Psoas muscle (tissue), 8 donors: ENCODE measurements around the gene EHD2. TPM values are rescaled to one million over a fixed set of nuclear protein-coding genes. Genes with fewer than 3 reads are reported as not detected.
"Not testable (repeated sequence)": the region's sequence is repeated elsewhere in the genome, so short reads cannot be mapped to it uniquely, and the experiment has no call there.

Experiments used
- ATAC-seq, 4 donors: fragments of 200-7000 bp; cut with Tn5 transposase; one replicate each; pipeline ENCODE4 v1.9.1; 2020; ENCODE audit warnings: moderate library complexity in 3 of 4, mild to moderate bottlenecking in 2 of 4
- DNase-seq, 2 donors: peaks; one replicate each; pipeline ENCODE4 v3.0.0-alpha.2; 2020
- H3K27ac ChIP-seq: fragments of 200-600 bp; one replicate; pipeline ENCODE4 v1.8.0; 2022
- H3K27me3 ChIP-seq, 3 donors: fragments of 200-600 bp in 1 of 3; one replicate each; pipeline versions ENCODE4 v1.6.1 to v1.8.0; 2013 to 2022; ENCODE audit warnings: low read length in 2 of 3, mild to moderate bottlenecking in 2 of 3, moderate library complexity in 1 of 3; ENCODE audit not compliant: insufficient read depth in 3 of 3
- H3K36me3 ChIP-seq, 2 donors: fragments of 200-600 bp in 1 of 2; one replicate each; pipeline versions ENCODE4 v1.6.1 to v1.8.0; 2013 to 2022; ENCODE audit warnings: low read depth in 1 of 2, mild to moderate bottlenecking in 1 of 2, moderate library complexity in 1 of 2; ENCODE audit not compliant: insufficient read depth in 1 of 2
- H3K4me1 ChIP-seq: fragments of 200-600 bp; one replicate; pipeline ENCODE4 v1.8.0; 2022
- H3K4me3 ChIP-seq: fragments of 200-600 bp; one replicate; pipeline ENCODE4 v1.8.0; 2022; ENCODE audit warnings: mild to moderate bottlenecking
- H3K9me3 ChIP-seq: fragments of 200-600 bp; one replicate; pipeline ENCODE4 v1.8.0; 2022
- WGBS, 3 donors: extraction: QIAGEN DNeasy Blood & Tissue Kit; methylation state at CpG; one replicate each; pipeline versions ENCODE4 v1.1.6 to v1.1.7; 2013; 5-methylcytosine and 5-hydroxymethylcytosine counted together
- intact Hi-C, 2 donors: fragments of 100-400 bp; cut with DNase I; formaldehyde crosslinking; loops; one replicate each; pipeline versions ENCODE4 v1.11.0 to v1.14.2; 2022
- polyA plus RNA-seq, 3 donors: library from polyadenylated mRNA; stranded (reverse); fragments of 200-250 nt; gene quantifications; one replicate each; pipeline ENCODE4 v1.2.3, GENCODE V29; 2013
- total RNA-seq, 4 donors: library from RNA; stranded (reverse); fragmentation: NEBNext Ultra II Directional in 2 of 4; extraction: Animal tissue kit (Norgen Biotek cat#: 25700) in 2 of 4; gene quantifications; one replicate each; pipeline versions ENCODE4 v1.2.1 to v1.2.4, GENCODE V29; 2021 to 2023
- TF ChIP-seq, protein P1 (sequence below): fragments of 200-600 bp; IDR thresholded peaks from one replicate; pipeline ENCODE4 v1.8.0; 2022; ENCODE audit warnings: antibody characterized with exemption
- donor health status: healthy with polysubstance abuse.
- donor health status: DM: no; HTN: no; CAD: no; lungs with moderate emphysema.
- donor health status: Bipolar disorder and iron deficiency.
- donor health status: healthy.
- donor health status: DM: yes; HTN: yes; CAD: no.
- donor health status: DM: no; HTN: no; CAD: no.
- donor health status: DM: no; HTN: no; CAD: no.
- donor health status: DM: yes; HTN: yes; CAD: no.

Gene EHD2
- total and polyA plus RNA-seq, 7 donors, result 14.7 to 46.3 (median 27.8) TPM

DNA sequence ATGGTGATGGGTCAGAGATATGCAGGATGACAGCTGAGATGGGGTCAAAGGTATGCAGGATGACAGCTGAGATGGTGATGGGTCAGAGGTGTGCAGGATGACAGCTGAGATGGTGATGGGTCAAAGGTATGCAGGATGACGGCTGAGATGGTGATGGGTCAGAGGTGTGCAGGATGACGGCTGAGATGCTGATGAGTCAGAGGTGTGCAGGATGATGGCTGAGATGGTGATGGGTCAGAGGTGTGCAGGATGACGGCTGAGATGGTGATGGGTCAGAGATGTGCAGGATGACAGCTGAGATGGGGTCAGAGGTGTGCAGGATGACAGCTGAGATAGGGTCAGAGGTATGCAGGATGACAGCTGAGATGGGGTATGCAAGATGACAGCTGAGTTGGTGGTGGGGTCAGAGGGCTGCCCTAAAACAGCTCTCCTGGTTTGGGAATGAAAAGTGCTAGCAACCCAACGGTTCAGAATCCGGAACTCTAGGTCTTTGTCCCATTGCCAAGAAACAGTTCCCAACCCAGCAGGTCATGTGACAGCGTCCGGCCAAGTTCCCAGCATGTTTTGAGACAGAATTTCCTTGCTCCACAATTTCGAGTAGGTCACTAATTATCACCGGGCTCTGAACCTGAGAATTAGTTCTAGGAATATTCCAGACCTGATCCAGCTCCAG is 68.5 kb downstream of the EHD2 start:
- H3K36me3 ChIP-seq, result peaks cover 3 to 58% of the 10 kb centered on the region in 2 donors
- peak overlapping the region; percentile 93 for H3K4me3 ChIP-seq
- intact Hi-C loops, result no loop called here
- DNase-seq (peak in 1 of 2 donors; percentile 40), ATAC-seq (no peak)
- H3K9me3 ChIP-seq, result no peaks in the 10 kb centered on the region
- no peaks in the 10 kb centered on the region for H3K27me3 ChIP-seq
- WGBS, 3 donors, result 10 to 31% (median 15%) methylated on average over 9 of the region's 9 CpGs
- TF ChIP-seq, protein P1, sequence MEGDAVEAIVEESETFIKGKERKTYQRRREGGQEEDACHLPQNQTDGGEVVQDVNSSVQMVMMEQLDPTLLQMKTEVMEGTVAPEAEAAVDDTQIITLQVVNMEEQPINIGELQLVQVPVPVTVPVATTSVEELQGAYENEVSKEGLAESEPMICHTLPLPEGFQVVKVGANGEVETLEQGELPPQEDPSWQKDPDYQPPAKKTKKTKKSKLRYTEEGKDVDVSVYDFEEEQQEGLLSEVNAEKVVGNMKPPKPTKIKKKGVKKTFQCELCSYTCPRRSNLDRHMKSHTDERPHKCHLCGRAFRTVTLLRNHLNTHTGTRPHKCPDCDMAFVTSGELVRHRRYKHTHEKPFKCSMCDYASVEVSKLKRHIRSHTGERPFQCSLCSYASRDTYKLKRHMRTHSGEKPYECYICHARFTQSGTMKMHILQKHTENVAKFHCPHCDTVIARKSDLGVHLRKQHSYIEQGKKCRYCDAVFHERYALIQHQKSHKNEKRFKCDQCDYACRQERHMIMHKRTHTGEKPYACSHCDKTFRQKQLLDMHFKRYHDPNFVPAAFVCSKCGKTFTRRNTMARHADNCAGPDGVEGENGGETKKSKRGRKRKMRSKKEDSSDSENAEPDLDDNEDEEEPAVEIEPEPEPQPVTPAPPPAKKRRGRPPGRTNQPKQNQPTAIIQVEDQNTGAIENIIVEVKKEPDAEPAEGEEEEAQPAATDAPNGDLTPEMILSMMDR, result no peak
- peaks cover 35% of the 10 kb centered on the region for H3K4me1 ChIP-seq
- H3K27ac ChIP-seq, result peak overlapping the region; percentile 53

DNA sequence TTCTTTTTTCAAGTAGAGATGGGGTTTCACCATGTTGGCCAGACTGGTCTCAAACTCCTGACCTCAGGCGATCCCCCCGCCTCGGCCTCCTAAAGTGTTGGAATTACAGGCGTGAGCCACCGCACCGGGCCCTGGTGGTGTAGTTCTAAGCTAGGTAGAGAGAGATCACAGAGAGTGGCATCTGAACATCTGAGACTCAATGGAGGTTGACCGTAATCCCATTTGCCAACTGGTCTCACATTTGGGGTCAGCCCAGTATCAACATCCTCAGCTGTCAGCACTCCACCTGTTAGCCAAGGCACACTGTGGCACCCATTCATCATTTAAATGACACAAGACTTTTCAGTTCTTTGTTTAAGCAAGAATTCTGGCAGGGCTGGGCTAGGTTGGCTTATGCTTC is 73.3 kb downstream of the EHD2 start:
- ATAC-seq (peak; percentile 86 to 91 (median 90)), DNase-seq (peak in 1 of 2 donors; percentile 37)
- no peak overlapping the region for H3K4me3 ChIP-seq
- no peaks in the 10 kb centered on the region for H3K9me3 ChIP-seq
- H3K27me3 ChIP-seq, result no peaks in the 10 kb centered on the region
- peak overlapping the region; percentile 62 for H3K27ac ChIP-seq
- peaks cover 3 to 47% of the 10 kb centered on the region in 2 donors for H3K36me3 ChIP-seq
- intact Hi-C loops, result loop anchor here in 1 of 2 donors (5.0 kb wide), 1 partner anchor 39 kb away; the partner anchor contains the start of gene NOP53
- WGBS, 3 donors, result 25 to 51% (median 33%) methylated on average over 7 of the region's 7 CpGs
- H3K4me1 ChIP-seq, result peaks cover 20% of the 10 kb centered on the region
- TF ChIP-seq, protein P1, result no peak

DNA sequence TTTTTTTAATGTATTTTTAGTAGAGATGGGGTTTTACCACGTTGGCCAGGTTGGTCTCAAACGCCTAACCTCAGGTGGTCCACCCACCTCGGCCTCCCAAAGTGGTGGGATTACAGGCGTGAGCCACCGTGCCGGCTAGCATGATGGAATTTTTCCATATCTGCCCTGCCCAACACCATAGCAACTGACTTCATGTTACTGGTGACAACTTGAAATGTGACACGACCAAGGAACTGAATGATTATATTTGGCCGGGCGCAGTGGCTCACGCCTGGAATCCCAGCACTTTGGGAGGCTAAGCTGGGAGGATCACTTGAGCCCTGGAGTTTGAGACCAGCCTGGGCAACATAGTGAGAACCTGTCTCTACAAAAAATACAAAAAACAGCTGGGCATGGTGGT is 74.1 kb downstream of the EHD2 start:
- H3K36me3 ChIP-seq, result peaks cover 3 to 41% of the 10 kb centered on the region in 2 donors
- H3K4me3 ChIP-seq, H3K27me3 ChIP-seq, DNase-seq, H3K9me3 ChIP-seq: not testable (repeated sequence)
- peak; percentile 44 to 64 (median 52) for ATAC-seq
- WGBS, 3 donors, result 24 to 39% (median 29%) methylated on average over 10 of the region's 10 CpGs
- intact Hi-C loops, result loop anchor here (1.0 to 5.0 kb wide), 2 partner anchors 21 to 40 kb away; partner anchors contain the start of gene NOP53 (in 1 of the 2)
- H3K4me1 ChIP-seq, result peaks cover 14% of the 10 kb centered on the region
- H3K27ac ChIP-seq, result peak overlapping the region; percentile 62

DNA sequence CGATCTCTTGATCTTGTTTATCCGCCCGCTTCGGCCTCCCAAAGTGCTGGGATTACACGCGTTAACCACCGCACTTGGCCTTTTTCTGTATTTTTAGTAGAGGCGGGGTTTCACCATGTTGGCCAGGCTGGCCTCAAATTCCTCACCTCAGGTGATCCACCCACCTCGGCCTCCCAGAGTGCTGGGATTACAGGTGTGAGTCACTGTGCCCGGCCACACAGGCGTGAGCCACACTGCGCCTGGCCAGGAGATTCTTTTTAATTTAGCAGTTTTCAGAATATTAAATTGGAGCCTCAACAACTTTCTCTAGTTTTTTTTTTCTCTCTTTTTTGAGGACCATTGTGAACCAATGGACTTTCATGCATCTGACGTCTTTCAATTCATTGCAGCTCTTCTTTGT is 76.6 kb downstream of the EHD2 start:
- H3K9me3 ChIP-seq, ATAC-seq, H3K27me3 ChIP-seq, H3K27ac ChIP-seq, H3K4me3 ChIP-seq, DNase-seq: not testable (repeated sequence)
- WGBS, 3 donors, result 94 to 96% (median 96%) methylated on average over 13 of the region's 13 CpGs
- Histone ChIP-seq H3K4me1 (peaks cover 12% of the 10 kb centered on the region), H3K36me3 (peaks cover 0 to 18% of the 10 kb centered on the region in 2 donors)
- intact Hi-C loops, result loop anchor here in 1 of 2 donors (5.0 kb wide), 2 partner anchors 43 to 78 kb away; partner anchors contain the start of genes EHD2 and NOP53

DNA sequence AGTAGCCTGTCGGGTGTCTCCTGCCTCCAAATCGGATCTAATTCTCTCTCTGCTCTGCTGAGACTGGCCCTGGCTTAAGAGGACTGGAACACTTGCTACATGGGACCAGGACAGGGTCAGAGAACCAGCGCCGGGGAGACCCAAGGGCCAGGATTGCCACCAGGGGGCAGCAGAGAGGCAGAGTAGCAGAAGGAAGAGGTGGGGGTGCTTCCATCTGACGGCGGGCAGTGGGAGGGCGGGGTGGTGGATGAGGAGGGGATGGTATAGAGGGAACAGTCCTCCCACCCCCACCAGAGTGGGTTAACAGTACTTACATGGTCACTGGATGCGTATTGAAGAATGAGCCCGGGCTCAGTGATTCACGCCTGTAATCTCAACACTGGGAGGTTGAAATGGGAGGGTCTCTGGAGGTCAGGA is 77.2 kb downstream of the EHD2 start:
- 13 to 20% (median 14%) methylated on average over 10 of the region's 10 CpGs for WGBS, 3 donors
- DNase-seq (peak; percentile 84 to 90), ATAC-seq (peak in 3 of 4 donors; percentile 32 to 42 (median 33))
- TF ChIP-seq, protein P1, result peak; percentile 66
- no peak overlapping the region for H3K27ac ChIP-seq
- intact Hi-C loops, result loop anchor here in 1 of 2 donors (5.0 kb wide), 1 partner anchor 78 kb away; the partner anchor contains the start of gene EHD2
- H3K4me3 ChIP-seq, result no peak overlapping the region
- H3K4me1 ChIP-seq, result peaks cover 12% of the 10 kb centered on the region
- H3K9me3 ChIP-seq, result no peaks in the 10 kb centered on the region
- H3K27me3 ChIP-seq, result no peaks in the 10 kb centered on the region
- peaks cover 0 to 12% of the 10 kb centered on the region in 2 donors for H3K36me3 ChIP-seq
